ENCODE results near the gene COG7. TPM values are rescaled to one million over a fixed set of nuclear protein-coding genes. Genes with fewer than 3 reads are reported as not detected.
"Not testable (repeated sequence)": the region's sequence is repeated elsewhere in the genome, so short reads cannot be mapped to it uniquely, and the experiment has no call there.

Gene COG7
- polyA plus RNA-seq, 1 of the 3 experiments (the other 2 are of a cell fraction), result 33.0 TPM

- not testable (repeated sequence) for H3K4me1 ChIP-seq (ENCODE audit: control insufficient read depth in 1 of 2, insufficient read depth in 2 of 2, low read depth in 1 of 2, low read length in 1 of 2); H3K4me2 ChIP-seq; H3K9me2 ChIP-seq; H3K9me3 ChIP-seq; H3K9ac ChIP-seq; H3K79me2 ChIP-seq (ENCODE audit: insufficient read depth); H2AFZ ChIP-seq (ENCODE audit: low read depth); H3K4me3 ChIP-seq (ENCODE audit: low read depth in 2 of 2, low read length in 1 of 2); H3K27me3 ChIP-seq (ENCODE audit: insufficient read depth); H4K20me1 ChIP-seq (ENCODE audit: insufficient read depth)
- peak; percentile 40; the same call in 1 of the 2 replicates for TF ChIP-seq NFIC (IDR thresholded peaks at IDR 0.05; ENCODE audit: borderline replicate concordance)
- ChIA-PET POLR2A (interaction anchor here (0.8 kb wide), 1 partner anchor 10 kb away, joined by 3 read pairs; the partner anchor contains the start of gene COG7), CTCF (interaction anchor here (1.3 to 1.5 kb wide), 3 partner anchors 10 to 280 kb away, joined by 3 to 6 read pairs (median 4); partner anchors contain the start of genes COG7 and SCNN1G)
- H3F3A ChIP-seq (replicated peaks; ENCODE audit: insufficient read depth), result peaks cover 10% of the 10 kb centered on the region
- peak; percentile 36 for DNase-seq
- H3K36me3 ChIP-seq (replicated peaks in 1 of 2; ENCODE audit: control insufficient read depth in 1 of 2, insufficient read depth in 2 of 2, low read length in 1 of 2), result peaks cover 21 to 34% of the 10 kb centered on the region in 2 experiments
- peak overlapping the region in 1 of 2 experiments; percentile 11; a peak in 2 of 4 replicates for H3K27ac ChIP-seq (ENCODE audit: low read depth in 2 of 2, low read length in 1 of 2)
- WGBS (ENCODE audit: low lambda C conversion rate), result 65% methylated on average over 6 of the region's 6 CpGs
Measured at GRCh38 chr16:23462994-23463393, 10.0 kb upstream of the COG7 start.

GRCh38 chr16:23453338-23454052, 506 bp upstream of the COG7 start:
- Histone ChIP-seq H3K4me2 (peak overlapping the region; percentile 90), H3K9ac (peak overlapping the region; percentile 84), H3K36me3 (replicated peaks in 1 of 2; ENCODE audit: control insufficient read depth in 1 of 2, insufficient read depth in 2 of 2, low read length in 1 of 2) (no peaks in the 10 kb centered on the region), H3K4me3 (ENCODE audit: low read depth in 2 of 2, low read length in 1 of 2) (peak overlapping the region; percentile 63 to 85), H3K27ac (ENCODE audit: low read depth in 2 of 2, low read length in 1 of 2) (peak overlapping the region in 1 of 2 experiments; percentile 81; a peak in 2 of 4 replicates), H3F3A (replicated peaks; ENCODE audit: insufficient read depth) (peaks cover 12% of the 10 kb centered on the region), H3K9me2 (no peaks in the 10 kb centered on the region), H2AFZ (ENCODE audit: low read depth) (peak overlapping the region; percentile 91), H3K4me1 (ENCODE audit: control insufficient read depth in 1 of 2, insufficient read depth in 2 of 2, low read depth in 1 of 2, low read length in 1 of 2) (peaks cover 2 to 5% of the 10 kb centered on the region in 2 experiments; a peak in 2 of 4 replicates), H3K27me3 (ENCODE audit: insufficient read depth) (no peaks in the 10 kb centered on the region), H4K20me1 (ENCODE audit: insufficient read depth) (no peaks in the 10 kb centered on the region), H3K79me2 (ENCODE audit: insufficient read depth) (peaks cover 63% of the 10 kb centered on the region), H3K9me3 (no peaks in the 10 kb centered on the region)
- TF ChIP-seq NRF1 (IDR thresholded peaks at IDR 0.05; ENCODE audit: low read depth, low read length) (no peak), TEAD4 (IDR thresholded peaks at IDR 0.05; ENCODE audit: borderline replicate concordance, insufficient read depth) (no peak), ZBTB33 (IDR thresholded peaks at IDR 0.05; ENCODE audit: borderline replicate concordance, low read depth) (no peak), SMC3 (IDR thresholded peaks at IDR 0.05; ENCODE audit: low read depth, low read length) (no peak), ELF1 (IDR thresholded peaks at IDR 0.05) (no peak), RXRA (IDR thresholded peaks at IDR 0.05; ENCODE audit: borderline replicate concordance, low read depth) (no peak), MEF2A (IDR thresholded peaks at IDR 0.05; ENCODE audit: borderline replicate concordance, low read depth) (no peak), MXI1 (IDR thresholded peaks at IDR 0.05; ENCODE audit: low read depth, low read length) (no peak), GABPA (IDR thresholded peaks at IDR 0.05; ENCODE audit: low read depth) (no peak)
- CTCF ChIA-PET, result interaction anchor here (1.0 to 10.2 kb wide), 2 partner anchors 10 to 18 kb away, joined by 3 to 91 read pairs; no protein-coding TSS in a partner anchor
- DNase-seq, result no peak
- 35% methylated on average over 37 of the region's 37 CpGs for WGBS (ENCODE audit: low lambda C conversion rate)
- POLR2A ChIA-PET, result interaction anchor here (0.7 to 1.3 kb wide), 2 partner anchors 10 to 305 kb away, joined by 3 read pairs; partner anchors contain the start of gene USP31
